Measurements from ENCODE around the gene CFAP46. TPM values are rescaled to one million over a fixed set of nuclear protein-coding genes. Genes with fewer than 3 reads are reported as not detected.

The CFAP46 gene
- total and polyA plus RNA-seq, 2 of the 8 experiments (the other 6 are each of a cell fraction or from before 2014, with no cell fraction given) = 2.6 to 4.8 TPM

GRCh38 chr10:132875435-132875834 lies 66.9 kb downstream of the CFAP46 start:
- H2BK15ac ChIP-seq (ENCODE audit: low read length) = no peak overlapping the region
- no peak overlapping the region for H3K4me2 ChIP-seq (ENCODE audit: insufficient read depth in 1 of 2, low read depth in 2 of 2, low read length in 2 of 2)
- H3K4me1 ChIP-seq (replicated peaks in 1 of 4; ENCODE audit: control insufficient read depth in 3 of 4, insufficient read depth in 4 of 4, low read length in 3 of 4) = peaks cover 0 to 19% (median 8%) of the 10 kb centered on the region in 4 experiments; a peak in 6 of 7 replicates
- H3K18ac ChIP-seq (ENCODE audit: extremely low read depth, low read length) = no peak overlapping the region
- H4K8ac ChIP-seq (ENCODE audit: extremely low read depth, insufficient read depth, low read length) = no peak overlapping the region
- TF ChIP-seq POLR2AphosphoS5 (IDR thresholded peaks at IDR 0.05; ENCODE audit: low read depth, low read length) (no peak), POU5F1 (IDR thresholded peaks at IDR 0.05; ENCODE audit: low read depth, low read length) (no peak), KDM5A (IDR thresholded peaks at IDR 0.05; ENCODE audit: low read length) (no peak), EGR1 (IDR thresholded peaks at IDR 0.05; ENCODE audit: borderline replicate concordance, low read depth, low read length) (no peak), CBX5 (IDR thresholded peaks at IDR 0.05; ENCODE audit: low read depth, low read length) (no peak), SP2 (IDR thresholded peaks at IDR 0.05; ENCODE audit: low read length) (no peak), RBBP5 (IDR thresholded peaks at IDR 0.05; ENCODE audit: borderline replicate concordance, low read depth, low read length) (no peak), ASH2L (IDR thresholded peaks at IDR 0.05; ENCODE audit: low read length) (no peak), TCF12 (IDR thresholded peaks at IDR 0.05; ENCODE audit: low read depth, low read length) (no peak), GTF2F1 (IDR thresholded peaks at IDR 0.05; ENCODE audit: borderline replicate concordance, low read depth, low read length) (no peak), TAF7 (optimal IDR thresholded peaks at IDR 0.05; ENCODE audit: borderline replicate concordance, low read depth, low read length) (no peak), ZNF274 (IDR thresholded peaks at IDR 0.05; ENCODE audit: borderline replicate concordance, extremely low read depth, low read length) (no peak), CBX8 (IDR thresholded peaks at IDR 0.05; ENCODE audit: borderline replicate concordance, low read depth, low read length) (no peak), ATF3 (IDR thresholded peaks at IDR 0.05; ENCODE audit: insufficient read depth, low read depth, low read length) (no peak), RFX5 (IDR thresholded peaks at IDR 0.05; ENCODE audit: borderline replicate concordance, low read depth, low read length) (no peak)
- H2BK120ac ChIP-seq (replicated peaks; ENCODE audit: low read depth, low read length) = no peak overlapping the region
- no peak overlapping the region for H3K27ac ChIP-seq (ENCODE audit: low read depth, low read length)
- ChIA-PET POLR2A (ENCODE audit: partially characterized antibody) (no interaction called here), CTCF (ENCODE audit: partially characterized antibody) (interaction anchor here (1.4 kb wide), 1 partner anchor 15 kb away, joined by 3 read pairs; no protein-coding TSS in a partner anchor)
- H3K14ac ChIP-seq (ENCODE audit: insufficient read length) = no peak overlapping the region
- H2BK5ac ChIP-seq (ENCODE audit: low read depth, low read length) = no peak overlapping the region
- no peak overlapping the region for H4K5ac ChIP-seq (ENCODE audit: insufficient read length, low read depth, low read length)
- DNase-seq (ENCODE audit: low read depth in 1 of 2, low spot score in 2 of 2) (no peak), FAIRE-seq (no peak)
- no peaks in the 10 kb centered on the region for H3K79me2 ChIP-seq (ENCODE audit: control insufficient read depth in 1 of 2, insufficient read depth in 2 of 2, low read length in 2 of 2)
- peak overlapping the region; percentile 34 for H3K23ac ChIP-seq (ENCODE audit: insufficient read length)
- no peaks in the 10 kb centered on the region for H3K36me3 ChIP-seq (ENCODE audit: control insufficient read depth in 2 of 4, insufficient read depth in 4 of 4, low read length in 3 of 4)
- no peak overlapping the region for H2AK5ac ChIP-seq (ENCODE audit: low read depth, low read length)
- WGBS, 2 experiments (ENCODE audit: extremely low coverage in 1 of 2, insufficient coverage in 1 of 2, insufficient read length in 1 of 2, insufficient replicate concordance in 2 of 2, low coverage in 1 of 2, low lambda C conversion rate in 2 of 2, missing lambda C conversion rate in 1 of 2) = 74% methylated on average over 2 of the region's 2 CpGs; no CpG with 5 or more reads in 1 of the 2 experiments
- no peak overlapping the region for H3K56ac ChIP-seq (replicated peaks; ENCODE audit: insufficient read length, low read depth, low read length)
- no peak overlapping the region for H2BK12ac ChIP-seq (ENCODE audit: low read depth, low read length)
- H3K9me3 ChIP-seq (ENCODE audit: insufficient read depth in 2 of 2, low read depth in 1 of 2, low read length in 1 of 2) = no peaks in the 10 kb centered on the region
- H3K79me1 ChIP-seq (ENCODE audit: low read depth, low read length) = no peaks in the 10 kb centered on the region
- no peak overlapping the region for H4K91ac ChIP-seq (replicated peaks; ENCODE audit: insufficient read length, low read length)
- H4K20me1 ChIP-seq (replicated peaks in 1 of 2; ENCODE audit: control insufficient read depth in 1 of 2, insufficient read depth in 2 of 2, low read length in 2 of 2) = no peaks in the 10 kb centered on the region
- no peak overlapping the region for H3K9ac ChIP-seq (replicated peaks in 1 of 4; ENCODE audit: extremely low read depth in 1 of 4, low read depth in 3 of 4, low read length in 3 of 4)
- no peak overlapping the region for H2AFZ ChIP-seq (ENCODE audit: low read length)
- no peaks in the 10 kb centered on the region; a peak in 1 of 7 replicates for H3K27me3 ChIP-seq (replicated peaks in 1 of 4; ENCODE audit: control insufficient read depth in 3 of 4, extremely low read depth in 1 of 4, insufficient read depth in 3 of 4, low read length in 3 of 4)
- peak overlapping the region; percentile 38 for H3K4ac ChIP-seq (replicated peaks; ENCODE audit: insufficient read length, low read depth, low read length)
- no peak overlapping the region for H3K4me3 ChIP-seq (ENCODE audit: extremely low read depth in 1 of 4, insufficient read depth in 2 of 4, low read depth in 3 of 4, low read length in 4 of 4)
- H2BK20ac ChIP-seq (ENCODE audit: low read length) = no peak overlapping the region
- 0 out of 2 replicates have a peak, but pooled peaks cover 2% of the 10 kb centered on the region for H3K23me2 ChIP-seq (ENCODE audit: low read depth, low read length)
